Dermis microvascular lymphatic vessel endothelial cell (primary cell): ENCODE data around the gene USP7. TPM values are rescaled to one million over a fixed set of nuclear protein-coding genes. Genes with fewer than 3 reads are reported as not detected.
"Not testable (repeated sequence)": the region's sequence is repeated elsewhere in the genome, so short reads cannot be mapped to it uniquely, and the experiment has no call there.

Experiments used
- DNase-seq, 2 donors: peaks; one replicate each; pipeline versions ENCODE4 v3.0.0 to v3.0.0-alpha.2; 2010; ENCODE audit warnings: low read depth in 2 of 2
- total RNA-seq: library from RNA; depleted of rRNA; stranded (reverse); fragments of >200 nt; gene quantifications from 2 replicates; pipeline ENCODE4 v1.2.1, GENCODE V29; 2014

Gene USP7
- total RNA-seq, 1 donor from 2014 or later = 42.0 TPM

- DNase-seq = no peak
Observed at GRCh38 chr16:8880839-8881510, 82.7 kb downstream of the USP7 start.

GRCh38 chr16:8878523-8878911 is 85.2 kb downstream of the USP7 start:
- DNase-seq = no peak

GRCh38 chr16:8877894-8878522 is 85.7 kb downstream of the USP7 start:
- DNase-seq = no peak

- not testable (repeated sequence) for DNase-seq
Observed at GRCh38 chr16:8875317-8875716, 88.4 kb downstream of the USP7 start.

- DNase-seq = no peak
Observed at GRCh38 chr16:8874388-8874787, 89.3 kb downstream of the USP7 start.

GRCh38 chr16:8873866-8874195 is 89.9 kb downstream of the USP7 start:
- not testable (repeated sequence) for DNase-seq

GRCh38 chr16:8872967-8873865 is 90.5 kb downstream of the USP7 start:
- no peak for DNase-seq

- no peak for DNase-seq
Observed at GRCh38 chr16:8872071-8872470, 91.6 kb downstream of the USP7 start.

GRCh38 chr16:8869988-8870241 is 93.8 kb downstream of the USP7 start:
- not testable (repeated sequence) for DNase-seq

GRCh38 chr16:8869212-8869987 is 94.3 kb downstream of the USP7 start:
- DNase-seq = no peak

GRCh38 chr16:8868416-8869211 is 95.1 kb downstream of the USP7 start, which contains the start of gene CARHSP1:
Gene CARHSP1 (minus strand): TSS chr16:8869006. CDS start chr16:8859328, 9,678 bp downstream.
- DNase-seq = peak; percentile 65 to 91

GRCh38 chr16:8867932-8868415 is 95.7 kb downstream of the USP7 start:
- no peak for DNase-seq

GRCh38 chr16:8867216-8867931 is 96.3 kb downstream of the USP7 start:
- DNase-seq = no peak

- no peak for DNase-seq
Observed at GRCh38 chr16:8866884-8867215, 96.9 kb downstream of the USP7 start.

- DNase-seq = no peak
Observed at GRCh38 chr16:8866118-8866883, 97.4 kb downstream of the USP7 start.

GRCh38 chr16:8865145-8865882 is 98.4 kb downstream of the USP7 start:
- DNase-seq = no peak

- DNase-seq = no peak
Observed at GRCh38 chr16:8864480-8865110, 99.1 kb downstream of the USP7 start.
